ENCODE results near the gene TRIM71. TPM values are rescaled to one million over a fixed set of nuclear protein-coding genes. Genes with fewer than 3 reads are reported as not detected.
A peak's percentile ranks its signal among the peaks of the same experiment; 100 is the strongest.

The TRIM71 gene
- total and polyA plus RNA-seq, 12 donors, result 0.03 to 0.25 (median 0.17) TPM; not detected in 8

GRCh38 chr3:32855350-32855953 is 37.7 kb downstream of the TRIM71 start:
- 67 to 78% (median 70%) methylated on average over 2 to 3 of the region's 3 CpGs for WGBS, 4 donors

GRCh38 chr3:32856355-32856889 is 38.6 kb downstream of the TRIM71 start:
- Histone ChIP-seq H3K9me3 (replicated peaks in 1 of 3) (no peaks in the 10 kb centered on the region), H3K4me1 (replicated peaks in 1 of 2) (no peaks in the 10 kb centered on the region), H3K4me3 (no peak overlapping the region), H3K36me3 (replicated peaks in 1 of 2) (no peaks in the 10 kb centered on the region), H3K27ac (no peak overlapping the region), H3K27me3 (no peaks in the 10 kb centered on the region)
- no peak for DNase-seq
- intact Hi-C loops (cut with DNase I), result no loop called here
- 56 to 74% (median 61%) methylated on average over 6 of the region's 6 CpGs for WGBS, 4 donors
- TF ChIP-seq CTCF (IDR thresholded peaks at IDR 0.05), result no peak
- no peak for TF ChIP-seq POLR2A (IDR thresholded peaks at IDR 0.05)

More at GRCh38 chr3:32855350-32855953, 37.7 kb downstream of the TRIM71 start:
- no peak for DNase-seq
- intact Hi-C loops (cut with DNase I), result no loop called here
- TF ChIP-seq CTCF (IDR thresholded peaks at IDR 0.05) (no peak), POLR2A (IDR thresholded peaks at IDR 0.05) (no peak)
- Histone ChIP-seq H3K4me1 (replicated peaks in 1 of 2) (no peaks in the 10 kb centered on the region), H3K27me3 (no peaks in the 10 kb centered on the region), H3K27ac (no peak overlapping the region), H3K9me3 (replicated peaks in 1 of 3) (no peaks in the 10 kb centered on the region), H3K36me3 (replicated peaks in 1 of 2) (no peaks in the 10 kb centered on the region), H3K4me3 (no peak overlapping the region)

GRCh38 chr3:32856901-32857507 is 39.2 kb downstream of the TRIM71 start:
- peak in 1 of 7 donors; percentile 4 for DNase-seq

More at GRCh38 chr3:32856901-32857507, 39.2 kb downstream of the TRIM71 start:
- TF ChIP-seq CTCF (IDR thresholded peaks at IDR 0.05), result no peak
- no peak for TF ChIP-seq POLR2A (IDR thresholded peaks at IDR 0.05)
- Histone ChIP-seq H3K4me3 (no peak overlapping the region), H3K36me3 (replicated peaks in 1 of 2) (no peaks in the 10 kb centered on the region), H3K9me3 (replicated peaks in 1 of 3) (no peaks in the 10 kb centered on the region), H3K27ac (no peak overlapping the region), H3K27me3 (no peaks in the 10 kb centered on the region), H3K4me1 (replicated peaks in 1 of 2) (no peaks in the 10 kb centered on the region)
- 68 to 72% (median 70%) methylated on average over 6 of the region's 6 CpGs for WGBS, 4 donors
- intact Hi-C loops (cut with DNase I), result no loop called here
